Mammary epithelial cell (primary cell): ENCODE results near the gene SYNM.

Experiments used
- EZH2 ChIP-seq: IDR thresholded peaks from 2 replicates; pipeline ENCODE4 v1.6.1; 2012; ENCODE audit warnings: low read length, inconsistent platforms, borderline replicate concordance
- TF ChIP-seq, protein P1 (sequence below), 2 donors: IDR thresholded peaks in 1 of 2; conservative IDR thresholded peaks in 1 of 2; 2 replicates each; pipeline ENCODE4 v1.5.1; 2011 to 2012; ENCODE audit warnings: inconsistent platforms in 2 of 2, low read length in 2 of 2, mild to moderate bottlenecking in 2 of 2, control low read depth in 1 of 2, low read depth in 1 of 2; ENCODE audit not compliant: insufficient read depth in 1 of 2; ENCODE audit errors: extremely low read depth in 1 of 2

- TF ChIP-seq EZH2: no peak
- TF ChIP-seq, protein P1, sequence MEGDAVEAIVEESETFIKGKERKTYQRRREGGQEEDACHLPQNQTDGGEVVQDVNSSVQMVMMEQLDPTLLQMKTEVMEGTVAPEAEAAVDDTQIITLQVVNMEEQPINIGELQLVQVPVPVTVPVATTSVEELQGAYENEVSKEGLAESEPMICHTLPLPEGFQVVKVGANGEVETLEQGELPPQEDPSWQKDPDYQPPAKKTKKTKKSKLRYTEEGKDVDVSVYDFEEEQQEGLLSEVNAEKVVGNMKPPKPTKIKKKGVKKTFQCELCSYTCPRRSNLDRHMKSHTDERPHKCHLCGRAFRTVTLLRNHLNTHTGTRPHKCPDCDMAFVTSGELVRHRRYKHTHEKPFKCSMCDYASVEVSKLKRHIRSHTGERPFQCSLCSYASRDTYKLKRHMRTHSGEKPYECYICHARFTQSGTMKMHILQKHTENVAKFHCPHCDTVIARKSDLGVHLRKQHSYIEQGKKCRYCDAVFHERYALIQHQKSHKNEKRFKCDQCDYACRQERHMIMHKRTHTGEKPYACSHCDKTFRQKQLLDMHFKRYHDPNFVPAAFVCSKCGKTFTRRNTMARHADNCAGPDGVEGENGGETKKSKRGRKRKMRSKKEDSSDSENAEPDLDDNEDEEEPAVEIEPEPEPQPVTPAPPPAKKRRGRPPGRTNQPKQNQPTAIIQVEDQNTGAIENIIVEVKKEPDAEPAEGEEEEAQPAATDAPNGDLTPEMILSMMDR (conservative IDR thresholded peaks at IDR 0.05 in 1 of 2, IDR thresholded peaks at IDR 0.05 in 1 of 2; ENCODE audit: extremely low read depth in 1 of 2, insufficient read depth in 1 of 2, low read depth in 1 of 2, low read length in 2 of 2): no peak
These were observed 31.7 kb upstream of the SYNM start for GRCh38 chr15:99073008-99073717.
